Keratinocyte (primary cell): ENCODE data around the gene MPC1. TPM values are rescaled to one million over a fixed set of nuclear protein-coding genes. Genes with fewer than 3 reads are reported as not detected.
"Not testable (repeated sequence)": the region's sequence is repeated elsewhere in the genome, so short reads cannot be mapped to it uniquely, and the experiment has no call there.

Experiments
- DNase-seq: peaks from one replicate; pipeline ENCODE4 v3.0.0-alpha.2; 2011; ENCODE audit warnings: low read depth, missing footprints, low spot score
- FAIRE-seq: peaks from 2 replicates; lab custom pipeline; 2011; peaks lifted over from hg19 to GRCh38; lab: Jason Lieb, UNC
- H2AFZ ChIP-seq: 2 replicates; pipeline ENCODE4 v1.6.0; 2012; ENCODE audit warnings: low read length, control low read depth, inconsistent platforms; ENCODE audit not compliant: control insufficient read depth
- H3K27ac ChIP-seq: 2 replicates; pipeline ENCODE4 v1.5.1; 2011; ENCODE audit warnings: low read length; ENCODE audit not compliant: control insufficient read depth, insufficient read depth
- H3K27me3 ChIP-seq: 3 replicates; pipeline ENCODE4 v1.6.0; 2011; ENCODE audit warnings: low read length; ENCODE audit not compliant: control insufficient read depth, insufficient read depth; ENCODE audit errors: extremely low read depth
- H3K36me3 ChIP-seq, 2 experiments: 2 replicates in 1 of 2; 3 replicates in 1 of 2; pipeline ENCODE4 v1.5.1; 2011; ENCODE audit warnings: low read length in 2 of 2, mild to moderate bottlenecking in 1 of 2; ENCODE audit not compliant: control insufficient read depth in 2 of 2, insufficient read depth in 2 of 2; ENCODE audit errors: extremely low read depth in 1 of 2
- H3K4me1 ChIP-seq: 3 replicates; pipeline ENCODE4 v1.5.1; 2011; ENCODE audit warnings: low read length; ENCODE audit not compliant: control insufficient read depth, insufficient read depth; ENCODE audit errors: extremely low read depth
- H3K4me2 ChIP-seq: 3 replicates; pipeline ENCODE4 v1.6.0; 2011; ENCODE audit warnings: low read depth, low read length; ENCODE audit not compliant: control insufficient read depth, insufficient read depth; ENCODE audit errors: extremely low read depth
- H3K4me3 ChIP-seq, 3 experiments: fragments of 200-600 bp in 1 of 3; sonication (generic) in 1 of 3; 2 replicates in 2 of 3; 3 replicates in 1 of 3; pipeline ENCODE4 v1.5.1; 2011 to 2016; ENCODE audit warnings: low read length in 3 of 3, mild to moderate bottlenecking in 3 of 3, control low read depth in 2 of 3, inconsistent platforms in 1 of 3, low read depth in 1 of 3, mixed read lengths in 1 of 3, mixed run types in 1 of 3, moderate library complexity in 1 of 3; ENCODE audit not compliant: control insufficient read depth in 2 of 3, insufficient read depth in 2 of 3; ENCODE audit errors: extremely low read depth in 1 of 3
- H3K79me2 ChIP-seq: 2 replicates; pipeline ENCODE4 v1.6.0; 2012; ENCODE audit warnings: low read length; ENCODE audit not compliant: control insufficient read depth, insufficient read depth
- H3K9ac ChIP-seq: 3 replicates; pipeline ENCODE4 v1.6.0; 2011; ENCODE audit warnings: low read length; ENCODE audit not compliant: control insufficient read depth, insufficient read depth; ENCODE audit errors: extremely low read depth
- H3K9me1 ChIP-seq: 3 replicates; pipeline ENCODE4 v1.6.0; 2011; ENCODE audit warnings: low read length; ENCODE audit not compliant: control insufficient read depth, insufficient read depth; ENCODE audit errors: extremely low read depth
- H3K9me3 ChIP-seq: 2 replicates; pipeline ENCODE4 v1.5.1; 2012; ENCODE audit warnings: low read depth, low read length; ENCODE audit not compliant: control insufficient read depth
- H4K20me1 ChIP-seq: 3 replicates; pipeline ENCODE4 v1.6.0; 2011; ENCODE audit warnings: low read length; ENCODE audit not compliant: control insufficient read depth, insufficient read depth; ENCODE audit errors: extremely low read depth
- CTCF ChIP-seq, 3 experiments: IDR thresholded peaks in 1 of 3; conservative IDR thresholded peaks in 1 of 3; optimal IDR thresholded peaks in 1 of 3; 2 replicates in 2 of 3; 3 replicates in 1 of 3; pipeline versions ENCODE3 to v1.5.1; 2011; ENCODE audit warnings: low read length in 3 of 3, mild to moderate bottlenecking in 3 of 3, moderate library complexity in 2 of 3, control low read depth in 1 of 3, inconsistent platforms in 1 of 3; ENCODE audit not compliant: insufficient read depth in 2 of 3; ENCODE audit errors: extremely low read depth in 1 of 3
- EZH2 ChIP-seq: IDR thresholded peaks from one replicate; pipeline ENCODE4 v1.6.1; 2012; ENCODE audit warnings: inconsistent platforms, mild to moderate bottlenecking, low read length, moderate library complexity
- dilution Hi-C: fragments of 300-500 bp; cut with MboI; formaldehyde crosslinking; loops from one replicate; pipeline ENCODE4 v1.7.0; 2020; ENCODE audit warnings: low sequenced_read_pairs; ENCODE audit not compliant: extremely low pct_ligation_motif_present
- polyA plus RNA-seq, 5 experiments: library from polyadenylated mRNA; depleted of rRNA in 3 of 5; stranded (reverse) in 3 of 5; stranded (forward) in 1 of 5; unstranded in 1 of 5; fragments of >200 nt; gene quantifications; 1 replicate in 1 of 5; 2 replicates in 3 of 5; 3 replicates in 1 of 5; pipeline versions ENCODE4 v1.2.1 to v1.2.3, GENCODE V29; 2011 to 2012; ENCODE audit warnings: missing spikeins in 2 of 5, low read depth in 1 of 5, low replicate concordance in 1 of 5

The MPC1 gene
- polyA plus RNA-seq, 1 donor (not counting 4 experiments of a cell fraction or from before 2014, with no cell fraction given), result 26.4 TPM

GRCh38 chr6:166402582-166403277 lies 20.0 kb upstream of the MPC1 start:
- dilution Hi-C loops, result no loop called here
- H3K4me3 ChIP-seq, result no peak overlapping the region
- H3K79me2 ChIP-seq, result no peaks in the 10 kb centered on the region
- no peaks in the 10 kb centered on the region for H3K27me3 ChIP-seq
- no peaks in the 10 kb centered on the region for H3K36me3 ChIP-seq
- H3K9ac ChIP-seq, result no peak overlapping the region
- no peaks in the 10 kb centered on the region for H4K20me1 ChIP-seq
- H3K4me2 ChIP-seq, result no peak overlapping the region
- H3K9me3 ChIP-seq, result no peaks in the 10 kb centered on the region
- no peaks in the 10 kb centered on the region for H3K4me1 ChIP-seq
- H3K9me1 ChIP-seq, result no peaks in the 10 kb centered on the region
- FAIRE-seq (no peak), DNase-seq (no peak)
- H2AFZ ChIP-seq, result no peak overlapping the region
- no peak for TF ChIP-seq CTCF (optimal IDR thresholded peaks at IDR 0.05 in 1 of 3, IDR thresholded peaks at IDR 0.05 in 1 of 3, conservative IDR thresholded peaks at IDR 0.05 in 1 of 3; ENCODE audit: extremely low read depth in 1 of 3, insufficient read depth in 2 of 3, low read length in 3 of 3)
- no peak for TF ChIP-seq EZH2
- no peak overlapping the region for H3K27ac ChIP-seq

DNA sequence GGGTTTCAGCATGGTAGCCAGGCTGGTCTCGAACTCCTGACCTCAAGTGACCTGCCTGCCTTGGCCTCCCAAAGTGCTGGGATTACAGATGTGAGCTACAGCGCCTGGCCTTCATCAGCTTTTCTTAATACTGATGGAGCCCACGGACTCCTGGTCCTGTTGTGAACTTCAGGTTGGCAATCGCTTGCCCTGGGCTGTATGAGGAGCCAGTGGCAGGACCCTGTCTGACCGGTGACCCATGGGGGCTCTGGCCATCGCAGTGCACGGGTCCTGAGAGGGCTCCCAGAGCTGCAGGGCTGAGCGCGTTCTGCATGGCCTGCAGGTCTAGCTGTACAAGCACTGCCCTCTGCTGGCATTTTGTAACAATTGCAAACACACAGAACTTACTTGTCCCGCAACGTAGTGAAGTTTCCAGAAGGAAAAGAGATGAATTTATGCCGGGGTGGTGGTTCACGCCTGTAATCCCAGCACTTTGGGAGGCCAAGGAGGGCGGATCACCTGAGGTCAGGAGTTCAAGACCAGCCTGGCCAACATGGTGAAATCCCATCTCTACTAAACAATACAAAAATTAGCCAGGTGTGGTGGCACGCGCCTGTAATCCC lies 18.0 kb upstream of the MPC1 start:
- H3K79me2 ChIP-seq, H3K4me3 ChIP-seq, H3K9me1 ChIP-seq, H3K27ac ChIP-seq, H3K27me3 ChIP-seq, dilution Hi-C loops, H4K20me1 ChIP-seq, H3K9me3 ChIP-seq, H3K4me2 ChIP-seq, H3K9ac ChIP-seq, H3K36me3 ChIP-seq, H2AFZ ChIP-seq, H3K4me1 ChIP-seq: not testable (repeated sequence)
- peak; percentile 66 to 89 (median 68) for TF ChIP-seq CTCF (optimal IDR thresholded peaks at IDR 0.05 in 1 of 3, IDR thresholded peaks at IDR 0.05 in 1 of 3, conservative IDR thresholded peaks at IDR 0.05 in 1 of 3; ENCODE audit: extremely low read depth in 1 of 3, insufficient read depth in 2 of 3, low read length in 3 of 3)
- FAIRE-seq (peak; percentile 68), DNase-seq (peak; percentile 19)
